GM18951 (cell line): ENCODE measurements around the gene SRL.
A peak's percentile ranks its signal among the peaks of the same experiment; 100 is the strongest.

Source experiments
- POLR2A ChIP-seq: IDR thresholded peaks from 4 replicates; pipeline ENCODE4 v1.6.1; 2011; ENCODE audit warnings: mild to moderate bottlenecking; ENCODE audit not compliant: insufficient read length, insufficient read depth; ENCODE audit errors: extremely low read depth
- in situ Hi-C: fragments of 300-500 bp; cut with MboI; formaldehyde crosslinking; loops from one replicate; pipeline ENCODE4 v1.12.0; 2022; ENCODE audit warnings: low sequenced_read_pairs, mixed read lengths, inconsistent platforms; ENCODE audit not compliant: unreplicated experiment

Gene SRL

DNA sequence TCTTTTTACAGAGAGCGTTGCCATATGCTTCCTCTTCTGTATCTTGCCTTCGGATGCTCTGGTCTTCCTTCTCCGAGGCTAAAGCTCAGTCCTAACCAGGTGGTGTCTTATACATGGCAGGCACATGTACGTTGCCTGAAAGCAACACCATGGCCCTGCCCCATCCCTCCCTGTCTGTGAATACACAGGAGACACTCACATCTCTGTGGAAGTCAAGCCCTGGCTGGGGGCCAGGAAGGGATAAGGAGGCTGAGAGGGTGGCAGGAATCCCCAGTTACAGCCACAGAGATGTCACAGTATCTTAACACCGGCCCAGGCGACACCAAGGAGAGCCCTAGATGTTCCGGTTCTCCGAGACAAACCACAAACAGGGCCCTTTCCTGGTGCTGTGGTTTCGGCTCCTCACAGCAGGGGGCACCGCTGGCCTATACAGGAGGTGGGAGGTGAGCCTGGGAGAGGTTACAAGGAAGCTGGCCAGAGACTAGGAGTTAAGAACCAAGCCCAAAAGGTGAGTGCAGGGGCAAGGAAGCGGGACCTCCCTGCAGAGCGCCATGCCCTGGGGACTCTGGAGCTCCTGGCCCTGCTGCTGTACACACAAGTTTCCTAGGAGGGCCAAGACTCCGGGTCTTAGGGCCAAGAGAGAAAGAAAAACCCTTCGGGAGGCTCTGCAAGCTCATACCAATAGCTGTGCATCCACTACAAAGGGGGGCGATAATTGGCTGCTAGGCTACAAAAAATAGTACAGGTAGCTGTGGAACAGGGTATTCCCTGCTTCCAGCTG, 41.7 kb downstream of the SRL start:
- no peak for TF ChIP-seq POLR2A
- in situ Hi-C loops, result no loop called here

DNA sequence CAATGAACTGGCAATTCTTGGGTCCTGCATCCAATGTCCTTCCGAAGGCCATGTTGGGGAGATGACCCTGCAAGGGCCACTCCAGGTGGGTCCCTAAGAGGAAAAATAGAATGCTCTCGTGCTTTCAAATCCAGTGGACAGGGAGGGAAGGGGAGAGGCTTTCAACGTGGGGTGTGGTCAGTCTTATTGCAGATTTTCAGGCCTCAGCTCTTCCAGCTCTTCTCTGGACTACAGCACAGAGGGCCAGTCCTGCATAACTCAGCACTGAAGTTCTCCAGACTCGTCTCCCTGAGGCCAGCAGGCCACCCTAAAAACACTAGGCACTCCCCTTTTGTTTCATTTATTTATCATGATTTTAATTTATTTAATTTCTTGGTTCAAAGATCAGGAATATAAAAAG, 43.1 kb downstream of the SRL start:
- in situ Hi-C loops, result no loop called here
- TF ChIP-seq POLR2A, result no peak

DNA sequence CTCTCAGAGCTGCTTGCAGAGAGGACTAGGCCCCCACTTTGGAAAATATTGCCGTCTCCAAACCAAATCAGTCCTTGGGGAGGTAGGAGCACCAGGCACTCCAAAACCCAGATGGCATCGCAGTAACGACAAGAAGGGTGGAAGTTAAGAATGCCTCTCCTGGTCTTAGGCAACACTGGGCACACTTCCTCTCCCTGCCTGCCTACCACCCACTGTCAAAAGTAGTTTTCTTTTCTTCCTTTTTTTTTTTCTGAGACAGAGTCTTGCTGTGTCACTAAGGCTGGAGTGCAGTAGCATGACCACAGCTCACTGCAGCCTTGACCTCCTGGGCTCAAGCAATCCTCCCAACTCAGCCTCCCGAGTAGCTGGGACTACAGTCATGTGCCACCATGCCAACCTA, 47.2 kb downstream of the SRL start:
- in situ Hi-C loops, result no loop called here
- no peak for TF ChIP-seq POLR2A

DNA sequence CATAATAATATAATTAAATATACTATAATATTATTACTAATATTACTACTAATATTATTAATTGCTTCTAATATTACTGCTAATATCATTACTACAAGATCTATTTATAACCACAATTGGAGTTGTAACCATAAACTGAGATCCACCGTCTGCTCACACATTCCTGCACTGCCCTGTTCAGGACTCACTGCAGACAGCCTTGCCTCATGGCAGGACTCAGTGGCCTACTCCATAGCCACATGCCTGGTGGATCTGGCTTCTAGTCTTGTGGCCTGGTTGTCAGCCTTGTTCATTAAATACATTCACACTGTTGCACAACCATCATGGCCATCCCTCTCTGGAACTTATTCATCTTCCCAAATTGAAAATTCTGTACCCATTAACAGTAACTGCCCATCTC, 48.0 kb downstream of the SRL start:
- in situ Hi-C loops, result no loop called here
- TF ChIP-seq POLR2A, result no peak

DNA sequence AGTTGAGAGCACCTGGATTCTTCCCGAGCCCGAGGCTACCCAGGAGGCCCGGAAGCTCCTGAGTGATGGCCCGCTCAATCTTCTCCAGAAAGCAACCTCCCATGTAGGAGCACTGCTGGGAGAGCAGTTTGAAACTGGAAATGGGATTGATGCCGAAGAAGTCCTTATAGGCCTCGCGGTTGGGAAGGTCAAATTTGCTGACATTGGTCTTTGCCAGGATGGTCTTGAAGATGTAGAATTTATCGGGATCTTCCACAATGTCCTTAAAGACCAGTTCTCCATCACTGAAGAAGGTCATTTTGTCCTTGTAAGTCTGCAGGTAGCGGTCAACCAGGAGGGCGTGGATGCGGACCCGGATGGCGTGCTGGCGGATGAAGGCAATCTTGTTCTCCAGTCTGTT, 49.7 kb downstream of the SRL start:
- in situ Hi-C loops, result no loop called here
- TF ChIP-seq POLR2A, result no peak

DNA sequence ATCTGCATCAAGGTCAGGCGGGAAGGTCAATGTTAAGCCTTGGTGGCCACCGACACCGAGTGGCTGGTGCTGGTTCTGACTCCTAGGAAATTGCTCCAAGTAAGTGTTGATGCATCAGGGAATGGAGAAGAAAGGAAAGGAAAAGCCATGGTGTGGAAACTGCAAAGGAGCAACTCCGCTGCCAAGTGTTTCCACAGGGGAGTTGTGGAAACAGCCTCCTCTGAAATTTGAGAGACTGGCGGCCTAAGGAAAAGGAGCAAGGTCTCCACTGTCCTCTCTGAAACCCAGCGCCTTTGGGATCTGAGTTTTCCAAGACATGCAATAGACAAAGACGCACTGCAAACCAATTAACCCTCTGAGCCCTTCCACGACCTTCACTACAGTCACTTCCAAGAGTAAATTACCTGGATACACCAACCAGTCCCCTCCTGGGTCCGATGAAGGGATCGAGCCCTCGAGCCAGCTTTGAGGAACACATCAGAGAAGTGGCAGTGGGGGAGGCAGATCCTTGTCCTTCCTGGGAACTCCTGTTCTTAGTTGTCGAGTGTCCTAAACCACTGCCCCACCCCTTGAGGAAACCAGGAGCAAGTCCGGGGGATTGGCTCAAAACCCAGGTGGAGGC, 51.1 kb downstream of the SRL start:
- TF ChIP-seq POLR2A, result no peak
- in situ Hi-C loops, result no loop called here

DNA sequence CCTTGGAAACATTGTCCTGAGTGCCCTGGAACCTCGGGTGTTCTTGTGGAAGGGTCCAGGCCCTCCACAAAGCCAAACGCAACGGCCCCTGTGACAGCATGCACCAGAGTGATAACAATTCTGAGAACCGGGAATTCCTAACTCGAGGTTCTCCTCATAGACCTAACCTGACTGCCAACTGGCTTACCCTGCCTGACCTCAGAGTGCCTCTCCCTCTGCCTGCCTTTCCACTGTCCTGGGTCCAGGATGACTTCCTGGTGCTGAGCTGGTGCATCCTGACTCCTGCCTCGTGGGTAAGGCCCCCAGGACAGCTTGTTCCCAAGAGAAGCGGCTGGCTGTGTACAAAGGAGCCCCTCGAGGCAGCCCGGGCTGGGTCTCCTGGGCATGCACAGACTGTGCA, 51.8 kb downstream of the SRL start:
- TF ChIP-seq POLR2A, result no peak
- in situ Hi-C loops, result no loop called here

DNA sequence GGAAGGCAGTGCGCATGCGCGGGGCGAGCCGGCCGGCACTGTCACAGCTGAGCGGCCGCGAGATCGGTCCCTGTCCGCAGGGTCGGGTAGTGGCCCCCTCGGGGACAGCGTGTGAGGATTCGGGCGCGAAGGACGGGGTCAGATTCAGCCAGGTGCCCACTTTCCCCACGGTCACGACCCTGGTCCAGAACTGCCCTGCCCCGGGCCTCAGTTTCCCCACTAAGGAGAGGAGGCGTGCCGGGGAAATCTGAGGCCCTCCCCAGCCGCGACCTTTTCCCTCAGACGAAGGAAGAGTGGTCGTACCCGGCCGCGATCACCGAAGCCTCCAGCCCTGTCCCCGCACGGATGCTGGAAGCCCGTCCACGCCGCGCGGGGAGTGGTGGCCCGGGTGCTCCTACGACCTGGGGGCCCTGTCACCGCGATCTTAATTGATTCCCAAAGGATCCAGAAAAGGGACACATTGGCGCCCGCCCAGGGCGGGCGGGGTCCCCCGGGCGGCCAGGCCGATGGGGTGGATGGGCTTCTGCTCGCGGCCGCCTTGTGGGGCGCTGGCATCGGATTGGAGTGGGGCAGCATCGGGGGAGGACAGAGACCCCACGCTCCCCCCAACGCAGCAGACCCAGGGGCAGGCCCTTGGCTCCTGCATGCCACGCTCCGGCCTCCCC, 57.7 kb downstream of the SRL start:
- TF ChIP-seq POLR2A, result no peak
- in situ Hi-C loops, result no loop called here

DNA sequence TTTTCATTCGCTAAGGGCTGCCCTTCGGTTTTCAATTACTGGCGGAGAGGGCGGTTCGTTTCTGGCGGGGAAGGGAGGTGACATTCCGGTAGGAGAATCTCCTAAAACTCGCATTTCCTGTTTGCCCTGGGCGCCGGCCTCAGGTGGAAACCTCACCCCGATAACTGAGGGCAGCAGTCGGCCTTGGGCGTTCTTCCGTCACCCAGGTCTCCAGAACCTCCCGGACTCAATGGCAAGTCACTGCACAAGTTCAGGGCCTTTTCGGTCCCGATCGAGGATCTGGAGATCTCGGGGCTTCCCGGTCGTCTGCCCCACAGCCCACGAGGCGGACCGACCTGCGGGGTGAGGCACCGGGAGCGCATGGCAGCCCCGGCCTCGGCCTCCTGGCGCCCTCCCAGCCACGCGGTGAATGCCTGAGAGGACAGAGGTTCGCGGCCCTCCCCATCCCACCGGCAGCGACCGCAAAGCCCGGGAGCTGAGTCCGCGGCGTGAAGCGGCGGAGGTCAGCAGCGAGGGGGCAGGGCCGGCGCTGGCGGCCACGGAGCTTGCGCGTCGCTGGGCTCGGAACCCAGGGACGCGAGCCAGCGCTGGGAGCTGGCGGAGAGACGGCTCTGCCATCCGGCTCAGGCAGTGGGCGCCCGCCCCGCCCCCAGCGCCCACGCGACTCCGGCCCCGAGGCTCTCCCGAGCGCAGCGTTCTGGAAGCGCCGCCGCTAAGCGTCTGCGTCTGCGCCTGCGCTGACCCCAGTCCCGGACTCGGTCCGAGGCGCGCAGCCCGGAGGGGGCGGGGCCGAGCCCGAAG, 58.4 kb downstream of the SRL start:
- in situ Hi-C loops, result no loop called here
- TF ChIP-seq POLR2A, result peak; percentile 74

DNA sequence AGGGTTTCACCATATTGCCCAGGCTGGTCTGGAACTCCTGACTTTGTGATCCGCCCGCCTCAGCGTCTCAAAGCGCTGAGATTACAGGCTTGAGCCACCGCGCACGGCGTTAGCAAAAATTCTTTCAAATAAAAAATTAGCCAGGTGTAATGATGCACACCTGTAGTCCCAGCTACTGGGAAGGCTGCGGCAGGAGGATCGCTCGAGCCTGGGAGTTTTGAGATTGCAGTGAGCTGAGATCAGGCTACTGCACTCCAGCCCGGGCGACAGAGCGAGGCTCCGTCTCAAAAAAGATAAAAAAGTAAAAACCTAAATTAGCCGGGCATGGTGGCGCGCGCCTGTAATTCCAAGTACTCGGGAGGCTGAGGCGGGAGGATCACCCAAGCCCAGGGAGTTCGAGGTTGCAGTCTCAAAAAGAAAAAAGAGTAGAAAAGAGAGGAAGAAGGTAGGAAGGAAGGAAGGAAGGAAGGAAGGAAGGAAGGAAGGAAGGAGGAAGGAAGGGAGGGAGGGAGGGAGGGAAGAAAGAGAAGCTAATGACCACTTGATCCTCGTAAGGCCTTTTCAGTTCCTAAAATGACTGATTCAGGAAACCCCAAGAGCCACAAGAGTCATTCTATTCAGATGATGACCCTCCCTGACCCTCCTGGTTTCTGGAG, 59.2 kb downstream of the SRL start:
- in situ Hi-C loops, result no loop called here
- TF ChIP-seq POLR2A, result no peak

DNA sequence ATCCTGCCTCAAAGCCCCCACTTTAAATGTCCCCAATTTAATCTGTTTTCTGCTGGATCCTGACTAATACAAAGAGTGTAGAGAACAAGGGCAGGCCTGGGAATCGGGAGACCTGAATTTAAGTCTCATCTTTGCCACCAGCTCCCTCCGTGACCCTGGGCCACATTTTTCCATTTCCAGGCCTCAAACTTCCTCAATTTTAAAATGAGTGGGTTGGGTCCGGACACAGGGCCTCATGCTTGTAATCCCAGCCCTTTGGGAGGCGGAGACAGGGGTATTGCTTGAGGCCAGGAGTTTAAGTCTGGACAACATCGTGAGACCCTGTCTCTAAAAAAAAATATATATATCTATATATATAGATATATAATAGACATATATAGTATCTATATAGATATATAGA, 61.4 kb downstream of the SRL start:
- no peak for TF ChIP-seq POLR2A
- in situ Hi-C loops, result no loop called here

DNA sequence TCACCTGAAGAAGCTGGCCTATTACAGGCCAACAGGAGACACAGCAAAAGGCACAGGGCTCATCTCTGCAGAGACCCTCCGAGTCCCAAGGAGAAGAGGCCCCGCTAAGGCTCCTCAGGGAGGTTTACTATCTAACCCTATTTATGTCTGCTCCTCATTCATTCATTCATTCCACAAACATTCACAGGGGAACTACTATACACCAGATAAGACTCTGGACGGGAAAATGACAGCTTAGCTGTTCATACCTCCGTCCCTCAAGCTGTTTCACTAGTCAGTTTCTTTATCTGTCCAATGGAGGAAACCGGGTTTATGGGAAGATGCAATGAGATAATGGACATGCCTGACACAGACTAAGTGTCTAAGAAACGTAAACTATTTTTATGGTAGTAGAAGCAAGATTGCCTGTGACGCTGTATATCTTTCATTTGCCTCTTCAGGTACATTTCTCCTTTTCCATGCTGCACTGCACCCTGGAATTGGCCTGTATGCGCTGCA, 62.1 kb downstream of the SRL start:
- no peak for TF ChIP-seq POLR2A
- in situ Hi-C loops, result no loop called here
